ENCODE measurements around the gene FAAP20. TPM values are rescaled to one million over a fixed set of nuclear protein-coding genes. Genes with fewer than 3 reads are reported as not detected.

The FAAP20 gene
- total RNA-seq, 2 donors from 2014 or later: 19.8 to 23.6 TPM

DNA sequence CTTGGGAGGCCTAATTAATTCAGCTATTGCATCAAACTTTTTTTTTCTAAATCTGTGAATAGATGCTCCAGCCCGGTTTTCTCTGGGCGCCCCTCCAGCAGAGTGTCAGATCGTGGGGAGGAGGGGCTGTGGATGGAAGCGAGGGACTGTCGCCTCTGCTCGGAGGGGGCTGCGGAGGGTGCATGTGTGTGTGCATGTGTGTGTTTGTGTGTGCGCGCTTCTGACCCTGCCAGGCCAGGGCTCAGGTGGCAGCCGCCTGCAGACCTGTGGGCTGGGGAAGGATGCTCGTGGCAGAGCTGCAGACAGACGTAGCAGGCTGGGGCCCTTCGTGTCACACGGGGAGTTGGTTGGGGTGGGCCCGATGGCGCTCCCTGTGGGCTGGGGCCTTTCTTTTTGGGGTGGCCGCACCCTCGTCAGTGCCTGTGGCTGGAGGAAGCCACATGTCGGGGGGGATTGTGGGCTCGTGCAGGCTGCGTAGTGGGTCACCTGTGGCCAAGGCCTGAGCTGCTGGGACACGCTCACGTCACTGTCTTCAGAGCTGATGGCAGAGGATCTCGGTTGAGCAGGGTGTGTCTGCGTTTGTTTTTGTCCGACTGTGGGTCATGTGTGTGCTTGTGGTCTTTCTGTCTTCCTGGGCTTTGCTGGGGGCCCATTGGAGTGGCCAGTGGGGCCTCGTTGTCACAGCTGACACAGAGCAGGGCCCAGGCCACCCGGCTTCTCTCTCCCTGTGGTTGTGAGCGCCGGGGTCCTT lies 36.4 kb upstream of the FAAP20 start:
- TF ChIP-seq, protein P1, sequence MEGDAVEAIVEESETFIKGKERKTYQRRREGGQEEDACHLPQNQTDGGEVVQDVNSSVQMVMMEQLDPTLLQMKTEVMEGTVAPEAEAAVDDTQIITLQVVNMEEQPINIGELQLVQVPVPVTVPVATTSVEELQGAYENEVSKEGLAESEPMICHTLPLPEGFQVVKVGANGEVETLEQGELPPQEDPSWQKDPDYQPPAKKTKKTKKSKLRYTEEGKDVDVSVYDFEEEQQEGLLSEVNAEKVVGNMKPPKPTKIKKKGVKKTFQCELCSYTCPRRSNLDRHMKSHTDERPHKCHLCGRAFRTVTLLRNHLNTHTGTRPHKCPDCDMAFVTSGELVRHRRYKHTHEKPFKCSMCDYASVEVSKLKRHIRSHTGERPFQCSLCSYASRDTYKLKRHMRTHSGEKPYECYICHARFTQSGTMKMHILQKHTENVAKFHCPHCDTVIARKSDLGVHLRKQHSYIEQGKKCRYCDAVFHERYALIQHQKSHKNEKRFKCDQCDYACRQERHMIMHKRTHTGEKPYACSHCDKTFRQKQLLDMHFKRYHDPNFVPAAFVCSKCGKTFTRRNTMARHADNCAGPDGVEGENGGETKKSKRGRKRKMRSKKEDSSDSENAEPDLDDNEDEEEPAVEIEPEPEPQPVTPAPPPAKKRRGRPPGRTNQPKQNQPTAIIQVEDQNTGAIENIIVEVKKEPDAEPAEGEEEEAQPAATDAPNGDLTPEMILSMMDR (IDR thresholded peaks at IDR 0.05): no peak
- TF ChIP-seq POLR2A (IDR thresholded peaks at IDR 0.05): no peak
- DNase-seq (peak in 1 of 4 donors; percentile 34), ATAC-seq (no peak)
- Histone ChIP-seq H3K27ac (peak overlapping the region in 3 of 4 donors; percentile 57 to 76 (median 74)), H3K4me3 (peak overlapping the region in 1 of 2 donors; percentile 1), H3K36me3 (replicated peaks in 1 of 2; ENCODE audit: insufficient read depth in 1 of 2, low read depth in 2 of 2) (no peaks in the 10 kb centered on the region), H3K27me3 (no peaks in the 10 kb centered on the region), H3K4me1 (peaks cover 80% of the 10 kb centered on the region), H3K9me3 (no peaks in the 10 kb centered on the region)
- intact Hi-C loops (cut with DNase I): loop anchor here (5.0 kb wide), 1 partner anchor 39 kb away; the partner anchor contains the start of gene FAAP20
- 34 to 64% methylated on average over 9 to 29 of the region's 30 CpGs for WGBS, 2 donors

DNA sequence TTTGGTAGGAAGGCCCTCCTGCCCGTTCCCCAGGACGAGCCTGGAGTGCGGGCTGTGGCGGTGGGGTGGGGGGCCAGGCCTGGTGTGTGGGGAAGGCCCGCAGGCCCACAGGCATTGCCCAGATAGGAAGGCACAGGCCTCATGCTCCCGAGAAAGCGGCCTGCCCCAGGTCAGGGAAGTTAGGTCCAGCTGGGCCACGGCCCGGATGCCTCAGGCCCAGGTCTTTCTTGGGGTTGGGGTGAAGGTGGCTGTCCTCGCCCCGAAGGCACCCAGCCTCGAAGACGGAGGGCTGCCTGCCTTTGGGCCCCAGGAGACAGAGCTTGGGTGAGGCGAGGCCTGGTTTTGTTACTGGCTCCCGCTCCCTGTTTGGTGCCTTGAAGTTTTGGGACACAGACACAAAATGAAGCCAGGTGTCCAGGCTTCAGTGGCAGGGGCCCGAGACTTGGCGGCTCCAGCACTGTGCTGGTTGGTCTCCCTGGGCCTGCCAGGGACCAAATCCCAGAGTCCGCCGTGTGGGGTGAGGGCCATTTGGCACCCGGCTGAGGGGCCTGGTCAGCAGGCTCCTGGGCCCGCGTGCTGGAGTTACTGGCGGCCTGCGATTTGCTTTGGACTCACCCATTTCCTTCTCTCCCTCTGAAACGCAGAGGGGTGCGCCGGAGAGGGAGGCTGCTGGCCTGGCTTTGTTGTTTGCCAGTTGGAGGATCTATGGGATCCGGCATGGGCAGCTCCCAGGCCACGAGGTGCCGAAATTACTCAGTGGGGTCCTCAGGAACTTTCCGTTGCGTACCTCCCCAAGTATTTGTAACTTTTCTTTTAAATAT lies 35.5 kb upstream of the FAAP20 start:
- no peaks in the 10 kb centered on the region for H3K27me3 ChIP-seq
- DNase-seq (peak in 2 of 4 donors; percentile 46), ATAC-seq (no peak)
- no peak for TF ChIP-seq POLR2A (IDR thresholded peaks at IDR 0.05)
- TF ChIP-seq, protein P1 (IDR thresholded peaks at IDR 0.05): no peak
- peaks cover 71% of the 10 kb centered on the region for H3K4me1 ChIP-seq
- intact Hi-C loops (cut with DNase I): loop anchor here (5.0 kb wide), 1 partner anchor 38 kb away; the partner anchor contains the start of gene FAAP20
- WGBS, 2 donors: 49 to 61% methylated on average over 5 to 31 of the region's 32 CpGs
- H3K27ac ChIP-seq: peak overlapping the region; percentile 32 to 76 (median 66)
- H3K4me3 ChIP-seq: peak overlapping the region in 1 of 2 donors; percentile 37
- H3K9me3 ChIP-seq: no peaks in the 10 kb centered on the region
- no peaks in the 10 kb centered on the region for H3K36me3 ChIP-seq (replicated peaks in 1 of 2; ENCODE audit: insufficient read depth in 1 of 2, low read depth in 2 of 2)

DNA sequence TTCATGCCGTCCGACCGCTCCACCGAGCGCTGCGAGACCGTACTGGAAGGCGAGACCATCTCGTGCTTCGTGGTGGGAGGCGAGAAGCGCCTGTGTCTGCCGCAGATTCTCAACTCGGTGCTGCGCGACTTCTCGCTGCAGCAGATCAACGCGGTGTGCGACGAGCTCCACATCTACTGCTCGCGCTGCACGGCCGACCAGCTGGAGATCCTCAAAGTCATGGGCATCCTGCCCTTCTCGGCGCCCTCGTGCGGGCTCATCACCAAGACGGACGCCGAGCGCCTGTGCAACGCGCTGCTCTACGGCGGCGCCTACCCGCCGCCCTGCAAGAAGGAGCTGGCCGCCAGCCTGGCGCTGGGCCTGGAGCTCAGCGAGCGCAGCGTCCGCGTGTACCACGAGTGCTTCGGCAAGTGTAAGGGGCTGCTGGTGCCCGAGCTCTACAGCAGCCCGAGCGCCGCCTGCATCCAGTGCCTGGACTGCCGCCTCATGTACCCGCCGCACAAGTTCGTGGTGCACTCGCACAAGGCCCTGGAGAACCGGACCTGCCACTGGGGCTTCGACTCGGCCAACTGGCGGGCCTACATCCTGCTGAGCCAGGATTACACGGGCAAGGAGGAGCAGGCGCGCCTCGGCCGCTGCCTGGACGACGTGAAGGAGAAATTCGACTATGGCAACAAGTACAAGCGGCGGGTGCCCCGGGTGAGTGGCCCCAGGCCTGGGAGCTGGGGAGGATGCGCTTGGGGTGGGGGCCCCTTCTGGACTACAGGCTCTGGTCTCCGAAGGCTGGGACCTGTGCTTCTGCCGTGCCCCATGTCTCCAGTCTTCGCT lies 34.7 kb upstream of the FAAP20 start:
- TF ChIP-seq, protein P1 (IDR thresholded peaks at IDR 0.05): peak in 1 of 7 experiments; percentile 7
- peak; percentile 20 to 42 (median 38) for TF ChIP-seq POLR2A (IDR thresholded peaks at IDR 0.05)
- no peaks in the 10 kb centered on the region for H3K27me3 ChIP-seq
- H3K9me3 ChIP-seq: no peaks in the 10 kb centered on the region
- H3K36me3 ChIP-seq (replicated peaks in 1 of 2; ENCODE audit: insufficient read depth in 1 of 2, low read depth in 2 of 2): no peaks in the 10 kb centered on the region
- H3K4me1 ChIP-seq: peaks cover 62% of the 10 kb centered on the region
- peak overlapping the region in 1 of 2 donors; percentile 37 for H3K4me3 ChIP-seq
- ATAC-seq (peak; percentile 5), DNase-seq (peak; percentile 65 to 79 (median 76))
- H3K27ac ChIP-seq: peak overlapping the region; percentile 16 to 76 (median 66)
- WGBS, 2 donors: 0 to 10% methylated on average over 12 to 77 of the region's 77 CpGs
- intact Hi-C loops (cut with DNase I): no loop called here

DNA sequence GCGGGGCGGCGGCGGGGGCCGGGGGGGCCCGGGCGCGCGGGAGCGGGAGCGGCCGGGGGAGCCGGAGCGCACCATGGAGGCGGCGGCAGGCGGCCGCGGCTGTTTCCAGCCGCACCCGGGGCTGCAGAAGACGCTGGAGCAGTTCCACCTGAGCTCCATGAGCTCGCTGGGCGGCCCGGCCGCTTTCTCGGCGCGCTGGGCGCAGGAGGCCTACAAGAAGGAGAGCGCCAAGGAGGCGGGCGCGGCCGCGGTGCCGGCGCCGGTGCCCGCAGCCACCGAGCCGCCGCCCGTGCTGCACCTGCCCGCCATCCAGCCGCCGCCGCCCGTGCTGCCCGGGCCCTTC lies 34.1 kb upstream of the FAAP20 start:
- DNase-seq: peak in 3 of 4 donors; percentile 43 to 55 (median 50)
- Histone ChIP-seq H3K27me3 (no peaks in the 10 kb centered on the region), H3K36me3 (replicated peaks in 1 of 2; ENCODE audit: insufficient read depth in 1 of 2, low read depth in 2 of 2) (no peaks in the 10 kb centered on the region), H3K27ac (peak overlapping the region in 3 of 4 donors; percentile 57 to 76 (median 74)), H3K4me1 (peaks cover 57% of the 10 kb centered on the region), H3K9me3 (no peaks in the 10 kb centered on the region), H3K4me3 (peak overlapping the region in 1 of 2 donors; percentile 37)
- TF ChIP-seq, protein P1 (IDR thresholded peaks at IDR 0.05): no peak
- TF ChIP-seq POLR2A (IDR thresholded peaks at IDR 0.05): no peak
- no peak for ATAC-seq
- 0% methylated on average over 37 of the region's 50 CpGs; no CpG with 5 or more reads in 1 of the 2 donors for WGBS, 2 donors
- intact Hi-C loops (cut with DNase I): no loop called here
